K562 (cell line): ENCODE data around the gene DEDD2. TPM values are rescaled to one million over a fixed set of nuclear protein-coding genes. Genes with fewer than 3 reads are reported as not detected.

Experiments
- ATAC-seq: fragments of 200-7000 bp; cut with Tn5 transposase; 3 replicates; pipeline ENCODE4 v1.9.1; 2020; ENCODE audit warnings: moderate library complexity
- BruUV-seq: library from RNA; stranded (reverse); fragments of 400-500 nt; replicated peaks from 2 replicates; lab custom pipeline; 2021; lab: Mats Ljungman, UMichigan
- CTCF ChIA-PET: fragments of 300-600 bp; formaldehyde crosslinking; extraction: SDS; loops from one replicate; lab custom pipeline; 2021; ENCODE audit warnings: low intra/inter-chr PET ratio; lab: Yijun Ruan, JAX
- POLR2A ChIA-PET: fragments of 300-600, 350-650 bp; sonication (Branson Sonifier 250); formaldehyde crosslinking; extraction: SDS; loops from one replicate; lab custom pipeline; 2021; ENCODE audit warnings: antibody characterized with exemption, inconsistent platforms; lab: Yijun Ruan, JAX
- DNase-seq, 4 experiments: peaks; one replicate each; pipeline versions ENCODE4 v3.0.0 to v3.0.0-alpha.2; 2011 to 2018; ENCODE audit warnings: low spot score in 3 of 4, mixed read lengths in 3 of 4; ENCODE audit errors: extremely low read depth in 1 of 4
- FAIRE-seq: peaks from 2 replicates; lab custom pipeline; 2011; peaks lifted over from hg19 to GRCh38; lab: Jason Lieb, UNC
- H2AFZ ChIP-seq: 2 replicates; pipeline ENCODE4 v1.6.0; 2011; ENCODE audit warnings: low read depth, low read length, control low read depth, inconsistent platforms
- H3K27ac ChIP-seq: fragments of 200-600 bp; 3 replicates; pipeline ENCODE4 v1.8.0; 2011; ENCODE audit warnings: low read depth, mild to moderate bottlenecking, control low read depth, inconsistent platforms, low read length, moderate library complexity, mixed read lengths; ENCODE audit errors: extremely low read depth
- H3K27me3 ChIP-seq, 2 experiments: fragments of 300-600 bp in 1 of 2; 2 replicates in 1 of 2; 3 replicates in 1 of 2; pipeline versions ENCODE4 v1.6.0 to v1.8.0; 2011; ENCODE audit warnings: inconsistent platforms in 2 of 2, low read length in 2 of 2, mild to moderate bottlenecking in 1 of 2, mixed read lengths in 1 of 2, moderate library complexity in 1 of 2; ENCODE audit not compliant: control insufficient read depth in 2 of 2, insufficient read depth in 2 of 2
- H3K36me3 ChIP-seq: fragments of 300-600 bp; 3 replicates; pipeline ENCODE4 v1.8.0; 2011; ENCODE audit warnings: mild to moderate bottlenecking, low read length, inconsistent platforms; ENCODE audit not compliant: control insufficient read depth, insufficient read depth
- H3K4me1 ChIP-seq, 2 experiments: fragments of 200-600 bp in 1 of 2; replicated peaks in 1 of 2; 2 replicates in 1 of 2; 3 replicates in 1 of 2; pipeline versions ENCODE4 v1.5.1 to v1.8.0; 2011; ENCODE audit warnings: inconsistent platforms in 2 of 2, low read length in 2 of 2, mild to moderate bottlenecking in 1 of 2, mixed read lengths in 1 of 2, moderate library complexity in 1 of 2; ENCODE audit not compliant: control insufficient read depth in 2 of 2, insufficient read depth in 2 of 2
- H3K4me2 ChIP-seq: 2 replicates; pipeline ENCODE4 v1.6.1; 2011; ENCODE audit warnings: low read length, control low read depth, inconsistent platforms, mixed read lengths; ENCODE audit not compliant: insufficient read depth
- H3K4me3 ChIP-seq: fragments of 200-600 bp; sonication (generic), shearing (Covaris generic); 2 replicates; pipeline ENCODE4 v1.5.1; 2016; ENCODE audit warnings: control low read depth, inconsistent platforms
- H3K79me2 ChIP-seq: fragments of 200-600 bp; 3 replicates; pipeline ENCODE4 v1.8.0; 2011; ENCODE audit warnings: low read length, inconsistent platforms; ENCODE audit not compliant: control insufficient read depth, insufficient read depth
- H3K9ac ChIP-seq, 2 experiments: 2 replicates each; pipeline versions ENCODE4 v1.6.0 to v1.6.1; 2011; ENCODE audit warnings: low read depth in 2 of 2, low read length in 2 of 2, control low read depth in 1 of 2, inconsistent platforms in 1 of 2, mild to moderate bottlenecking in 1 of 2, mixed read lengths in 1 of 2; ENCODE audit not compliant: insufficient read depth in 1 of 2
- H3K9me1 ChIP-seq: one replicate; pipeline ENCODE4 v1.6.0; 2011; ENCODE audit warnings: inconsistent platforms, mild to moderate bottlenecking, low read length, moderate library complexity; ENCODE audit not compliant: control insufficient read depth, insufficient read depth
- H3K9me3 ChIP-seq: replicated peaks from 2 replicates; pipeline ENCODE4 v1.5.1; 2011; ENCODE audit warnings: low read depth, low read length, inconsistent platforms; ENCODE audit not compliant: control insufficient read depth, insufficient read depth
- H4K20me1 ChIP-seq: replicated peaks from 2 replicates; pipeline ENCODE4 v1.6.1; 2011; ENCODE audit warnings: low read length, inconsistent platforms, mixed read lengths; ENCODE audit not compliant: control insufficient read depth, insufficient read depth
- BRF1 ChIP-seq: IDR thresholded peaks from 3 replicates; pipeline ENCODE4 v1.6.1; 2011; ENCODE audit warnings: borderline replicate concordance, mild to moderate bottlenecking; ENCODE audit not compliant: insufficient read length; ENCODE audit errors: extremely low read depth
- HNRNPUL1 ChIP-seq: fragments of 200-400 bp; formaldehyde crosslinking; IDR thresholded peaks from 2 replicates; pipeline ENCODE4 v1.6.1; 2017; ENCODE audit warnings: low read length
- MEF2D ChIP-seq: conservative IDR thresholded peaks from 2 replicates; pipeline ENCODE4 v1.6.1; 2016; ENCODE audit warnings: low read depth, missing genetic modification characterization, missing compliant biosample characterization
- MYBL2 ChIP-seq, 2 experiments: fragments of 450-650 bp in 1 of 2; sonication (generic) in 1 of 2; formaldehyde crosslinking in 1 of 2; IDR thresholded peaks; 2 replicates each; pipeline versions ENCODE4 v1.6.1 to v1.8.1; 2017 to 2022; ENCODE audit warnings: borderline replicate concordance in 1 of 2, inconsistent platforms in 1 of 2, low read depth in 1 of 2, mild to moderate bottlenecking in 1 of 2, missing genetic modification reagents in 1 of 2, moderate library complexity in 1 of 2
- PML ChIP-seq: IDR thresholded peaks from 2 replicates; pipeline ENCODE4 v1.6.1; 2012; ENCODE audit warnings: low read length, inconsistent platforms
- RB1 ChIP-seq: fragments of 450-650 bp; IDR thresholded peaks from 2 replicates; pipeline ENCODE4 v1.6.1; 2017; ENCODE audit warnings: low read depth, mild to moderate bottlenecking
- SRSF9 ChIP-seq: fragments of 200-400 bp; formaldehyde crosslinking; IDR thresholded peaks from 2 replicates; pipeline ENCODE4 v1.6.1; 2017; ENCODE audit warnings: low read depth, low read length, borderline replicate concordance
- TFAM ChIP-seq: fragments of 250-450 bp; sonication (Bioruptor Pico); conservative IDR thresholded peaks from 2 replicates; pipeline ENCODE4 v1.5.0; 2021; ENCODE audit warnings: mild to moderate bottlenecking, moderate library complexity
- WGBS: fragments of 100-300 bp; shearing (Covaris generic); methylation state at CpG from one replicate; pipeline ENCODE4 v1.1.6; 2016; ENCODE audit warnings: low coverage, mixed read lengths; ENCODE audit not compliant: insufficient coverage; ENCODE audit errors: missing lambda C conversion rate; 5-methylcytosine and 5-hydroxymethylcytosine counted together
- in situ Hi-C: fragments of 300-500 bp; cut with MboI; formaldehyde crosslinking; loops from 4 replicates; pipeline ENCODE4 v1.15.0; 2018; ENCODE audit warnings: inconsistent platforms, mixed read lengths
- intact Hi-C: fragments of 100-400 bp; cut with micrococcal nuclease; formaldehyde crosslinking; loops from 2 replicates; pipeline ENCODE4 v1.14.2; 2022
- polyA plus RNA-seq, 8 experiments: library from polyadenylated mRNA; depleted of rRNA in 4 of 8; stranded (reverse) in 5 of 8; unstranded in 3 of 8; fragments of >200 nt; fragmentation: Nextera tagmentation in 2 of 8; fragmentation: Illumina TruSeq in 1 of 8; extraction: Ambion mirVana in 2 of 8; extraction: Trizol in 1 of 8; gene quantifications; 2 replicates each; pipeline versions ENCODE4 v1.2.1 to v1.2.3, GENCODE V29; 2011 to 2014; ENCODE audit warnings: inconsistent platforms in 1 of 8, missing spikeins in 1 of 8
- total RNA-seq, 7 experiments: library from RNA; depleted of rRNA in 6 of 7; stranded (reverse); fragments of >200 nt in 6 of 7; fragmentation: Illumina TruSeq in 2 of 7; extraction: Trizol in 2 of 7; gene quantifications; 2 replicates each; pipeline versions ENCODE4 v1.2.1 to v1.2.3, GENCODE V29; 2011 to 2021; ENCODE audit warnings: low replicate concordance in 1 of 7
- TF ChIP-seq, protein P1 (sequence below), 3 experiments: fragments of 200-800 bp in 1 of 3; fragments of 250-450 bp in 1 of 3; fragments of 450-650 bp in 1 of 3; sonication (Bioruptor Pico) in 1 of 3; sonication (Bioruptor generic) in 1 of 3; formaldehyde crosslinking in 1 of 3; IDR thresholded peaks; 2 replicates each; pipeline versions ENCODE4 v1.6.1 to v1.8.0; 2016 to 2022; ENCODE audit warnings: mild to moderate bottlenecking in 2 of 3, missing genetic modification characterization in 2 of 3, missing compliant biosample characterization in 1 of 3, moderate library complexity in 1 of 3

DEDD2 gene
- total and polyA plus RNA-seq, 9 of the 15 experiments (the other 6 are each of a cell fraction or from before 2014, with no cell fraction given) = 4.3 to 43.0 (median 29.2) TPM

DNA sequence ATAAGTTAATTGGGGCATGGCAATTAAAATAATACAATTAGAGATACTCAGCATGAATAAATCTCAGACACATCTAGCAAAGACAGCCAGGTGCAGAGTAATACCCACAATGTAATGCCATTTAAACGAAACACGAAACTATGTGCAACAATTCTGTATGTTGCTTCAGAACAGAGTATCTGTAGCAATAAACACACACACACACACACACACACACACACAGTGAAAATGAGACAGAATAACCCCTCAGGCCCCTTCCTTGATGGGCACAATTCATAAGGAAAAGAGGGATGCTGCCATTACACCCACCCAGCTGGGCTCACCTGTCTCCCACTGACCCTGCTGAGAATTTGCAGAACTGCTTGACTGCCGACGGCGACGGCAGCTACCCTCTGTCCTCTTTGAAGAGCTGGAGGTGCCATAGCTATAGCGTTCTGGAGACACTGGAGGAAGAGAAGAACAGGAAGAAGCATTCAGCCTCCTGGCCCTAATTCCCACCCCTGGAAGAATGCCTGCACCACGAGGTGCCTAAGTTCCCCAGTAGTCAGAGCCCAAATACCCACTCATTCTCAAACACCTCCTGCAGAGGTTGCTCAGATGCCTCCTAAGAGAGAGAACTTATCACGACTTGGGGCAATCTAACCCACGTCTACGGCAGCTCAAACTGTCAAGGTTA lies 2.5 kb downstream of the DEDD2 start:
- BruUV-seq = no TSS peak
- Histone ChIP-seq H3K27ac (peak overlapping the region; percentile 30; the same call in 1 of the 3 replicates), H3K79me2 (peaks cover 90% of the 10 kb centered on the region), H2AFZ (no peak overlapping the region), H3K4me1 (peaks cover 30 to 43% of the 10 kb centered on the region in 2 experiments), H3K9me3 (no peaks in the 10 kb centered on the region), H3K36me3 (peaks cover 62% of the 10 kb centered on the region), H4K20me1 (peaks cover 16% of the 10 kb centered on the region), H3K9ac (peak overlapping the region; percentile 6 to 84; a peak in 1 of 4 replicates), H3K4me2 (peak overlapping the region; percentile 96), H3K4me3 (peak overlapping the region; percentile 82; the same call in 1 of the 2 replicates), H3K9me1 (peaks cover 6% of the 10 kb centered on the region), H3K27me3 (no peaks in the 10 kb centered on the region)
- ATAC-seq (no peak), FAIRE-seq (no peak), DNase-seq (no peak)
- WGBS = 69% methylated on average over 7 of the region's 11 CpGs
- in situ Hi-C loops (no loop called here), intact Hi-C loops (no loop called here)
- ChIA-PET POLR2A (interaction anchor here (0.7 to 3.1 kb wide), 6 partner anchors 10 to 67 kb away, joined by 3 to 19 read pairs (median 4); partner anchors contain the start of gene GSK3A), CTCF (no interaction called here)
- TF ChIP-seq PML (no peak), SRSF9 (no peak), MYBL2 (IDR thresholded peaks at IDR 0.05; ENCODE audit: low read depth) (no peak), MYBL2 (CRISPR knock-in tag; IDR thresholded peaks at IDR 0.05; ENCODE audit: borderline replicate concordance) (no peak), TFAM (CRISPR knock-in tag) (no peak), MEF2D (tag) (no peak), RB1 (no peak), HNRNPUL1 (no peak), BRF1 (no peak)
- TF ChIP-seq, protein P1, sequence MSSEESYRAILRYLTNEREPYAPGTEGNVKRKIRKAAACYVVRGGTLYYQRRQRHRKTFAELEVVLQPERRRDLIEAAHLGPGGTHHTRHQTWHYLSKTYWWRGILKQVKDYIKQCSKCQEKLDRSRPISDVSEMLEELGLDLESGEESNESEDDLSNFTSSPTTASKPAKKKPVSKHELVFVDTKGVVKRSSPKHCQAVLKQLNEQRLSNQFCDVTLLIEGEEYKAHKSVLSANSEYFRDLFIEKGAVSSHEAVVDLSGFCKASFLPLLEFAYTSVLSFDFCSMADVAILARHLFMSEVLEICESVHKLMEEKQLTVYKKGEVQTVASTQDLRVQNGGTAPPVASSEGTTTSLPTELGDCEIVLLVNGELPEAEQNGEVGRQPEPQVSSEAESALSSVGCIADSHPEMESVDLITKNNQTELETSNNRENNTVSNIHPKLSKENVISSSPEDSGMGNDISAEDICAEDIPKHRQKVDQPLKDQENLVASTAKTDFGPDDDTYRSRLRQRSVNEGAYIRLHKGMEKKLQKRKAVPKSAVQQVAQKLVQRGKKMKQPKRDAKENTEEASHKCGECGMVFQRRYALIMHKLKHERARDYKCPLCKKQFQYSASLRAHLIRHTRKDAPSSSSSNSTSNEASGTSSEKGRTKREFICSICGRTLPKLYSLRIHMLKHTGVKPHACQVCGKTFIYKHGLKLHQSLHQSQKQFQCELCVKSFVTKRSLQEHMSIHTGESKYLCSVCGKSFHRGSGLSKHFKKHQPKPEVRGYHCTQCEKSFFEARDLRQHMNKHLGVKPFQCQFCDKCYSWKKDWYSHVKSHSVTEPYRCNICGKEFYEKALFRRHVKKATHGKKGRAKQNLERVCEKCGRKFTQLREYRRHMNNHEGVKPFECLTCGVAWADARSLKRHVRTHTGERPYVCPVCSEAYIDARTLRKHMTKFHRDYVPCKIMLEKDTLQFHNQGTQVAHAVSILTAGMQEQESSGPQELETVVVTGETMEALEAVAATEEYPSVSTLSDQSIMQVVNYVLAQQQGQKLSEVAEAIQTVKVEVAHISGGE (CRISPR knock-in tag; IDR thresholded peaks at IDR 0.05) = no peak
